ENCODE measurements around the gene ULK1.

GRCh38 chr12:131963381-131963780, 69.0 kb downstream of the ULK1 start:
- TF ChIP-seq CTCF (IDR thresholded peaks at IDR 0.05) (no peak), ZFX (IDR thresholded peaks at IDR 0.05; ENCODE audit: borderline replicate concordance) (no peak)
